ENCODE data around the gene RASSF8.

DNA sequence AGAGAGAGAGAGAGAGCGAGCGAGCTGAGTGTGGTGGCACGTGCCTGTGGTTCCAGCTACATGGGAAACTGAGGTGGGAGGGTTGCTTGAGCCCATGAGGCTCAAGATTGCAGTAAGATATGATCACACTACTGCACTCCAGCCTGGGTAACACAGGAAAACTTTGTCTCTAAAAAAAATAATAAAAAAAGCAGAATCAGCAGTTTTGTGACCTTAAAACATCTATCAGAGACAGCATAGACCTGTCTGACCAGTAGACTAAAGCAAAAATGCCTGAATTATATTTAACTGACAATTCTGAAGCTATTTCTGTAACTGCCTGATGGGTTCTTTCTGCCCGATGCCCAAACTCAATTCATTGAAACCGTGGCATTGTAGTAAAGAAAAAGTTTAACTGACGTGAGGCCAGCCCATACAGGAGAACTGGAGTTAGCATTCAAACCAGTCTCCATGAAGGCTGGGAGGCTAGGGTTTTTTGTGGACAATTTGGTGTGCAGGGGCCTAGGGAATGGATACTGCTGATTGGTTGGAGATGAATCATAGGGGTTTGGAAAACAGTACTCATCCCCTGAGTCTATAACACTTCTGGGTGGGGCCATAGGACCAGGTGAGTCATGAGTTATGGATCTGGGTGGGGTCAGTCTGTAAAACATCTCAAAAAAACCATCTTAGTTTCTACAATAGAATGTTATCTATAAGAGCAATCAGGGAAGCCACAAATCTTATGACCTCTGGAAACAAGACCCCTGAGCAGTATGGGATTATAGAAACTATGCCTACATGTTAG lies 8.0 kb upstream of the RASSF8 start:
- TF ChIP-seq, protein P1, sequence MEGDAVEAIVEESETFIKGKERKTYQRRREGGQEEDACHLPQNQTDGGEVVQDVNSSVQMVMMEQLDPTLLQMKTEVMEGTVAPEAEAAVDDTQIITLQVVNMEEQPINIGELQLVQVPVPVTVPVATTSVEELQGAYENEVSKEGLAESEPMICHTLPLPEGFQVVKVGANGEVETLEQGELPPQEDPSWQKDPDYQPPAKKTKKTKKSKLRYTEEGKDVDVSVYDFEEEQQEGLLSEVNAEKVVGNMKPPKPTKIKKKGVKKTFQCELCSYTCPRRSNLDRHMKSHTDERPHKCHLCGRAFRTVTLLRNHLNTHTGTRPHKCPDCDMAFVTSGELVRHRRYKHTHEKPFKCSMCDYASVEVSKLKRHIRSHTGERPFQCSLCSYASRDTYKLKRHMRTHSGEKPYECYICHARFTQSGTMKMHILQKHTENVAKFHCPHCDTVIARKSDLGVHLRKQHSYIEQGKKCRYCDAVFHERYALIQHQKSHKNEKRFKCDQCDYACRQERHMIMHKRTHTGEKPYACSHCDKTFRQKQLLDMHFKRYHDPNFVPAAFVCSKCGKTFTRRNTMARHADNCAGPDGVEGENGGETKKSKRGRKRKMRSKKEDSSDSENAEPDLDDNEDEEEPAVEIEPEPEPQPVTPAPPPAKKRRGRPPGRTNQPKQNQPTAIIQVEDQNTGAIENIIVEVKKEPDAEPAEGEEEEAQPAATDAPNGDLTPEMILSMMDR (conservative IDR thresholded peaks at IDR 0.05; ENCODE audit: low read depth, low read length), result no peak
- TF ChIP-seq EZH2phosphoT487 (IDR thresholded peaks at IDR 0.05; ENCODE audit: borderline replicate concordance, low read length) (no peak), EZH2 (IDR thresholded peaks at IDR 0.05; ENCODE audit: low read length, unreplicated experiment) (no peak)
